Measurements from ENCODE around the gene TNMD. TPM values are rescaled to one million over a fixed set of nuclear protein-coding genes. Genes with fewer than 3 reads are reported as not detected.

The TNMD gene
- total RNA-seq, 1 donor from 2014 or later = not detected

DNA sequence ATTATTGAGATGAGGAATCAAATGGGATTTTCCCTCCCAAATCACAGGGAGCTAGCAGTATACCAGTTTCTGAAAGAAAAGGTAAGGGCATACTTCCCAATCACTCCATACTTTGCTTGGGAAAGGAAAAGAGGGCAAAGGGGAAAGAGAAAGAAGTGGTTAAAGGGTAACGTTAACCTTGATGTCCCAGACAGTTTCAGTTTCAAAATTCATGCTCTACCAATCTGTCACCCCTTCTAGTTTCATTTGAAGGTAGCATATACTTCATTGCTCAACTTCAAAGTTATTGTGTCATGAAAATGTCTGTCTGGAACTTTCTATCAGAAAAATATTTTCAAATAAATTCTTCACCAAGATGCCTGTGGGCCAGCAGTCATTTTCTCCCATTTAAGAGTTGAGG, 16.0 kb downstream of the TNMD start:
- H3K4me3 Mint-ChIP-seq (ENCODE audit: low read depth) = no peak overlapping the region

DNA sequence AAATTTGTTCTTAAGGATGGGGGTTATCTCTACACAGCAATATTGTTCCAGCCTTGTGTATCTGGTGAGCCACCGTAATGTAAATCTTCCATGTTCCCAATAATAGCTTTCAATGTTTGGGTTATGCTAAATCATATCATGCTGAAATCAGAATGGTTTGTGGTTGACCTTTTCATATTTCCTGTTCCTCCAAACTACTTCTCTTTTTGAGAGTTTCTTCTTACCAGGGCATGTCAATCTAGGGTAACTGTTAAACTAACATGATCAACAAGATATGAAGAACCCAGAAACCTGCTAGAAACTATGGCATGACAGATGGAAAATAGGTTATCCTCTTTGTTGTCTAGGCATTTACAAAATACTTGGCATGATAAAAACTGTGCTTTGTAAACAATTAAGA, 22.0 kb downstream of the TNMD start:
- peaks cover 18% of the 10 kb centered on the region for H3K9me3 Mint-ChIP-seq (ENCODE audit: low read depth)
- H3K4me1 Mint-ChIP-seq (ENCODE audit: low read depth) = peaks cover 2% of the 10 kb centered on the region
- H3K36me3 Mint-ChIP-seq (ENCODE audit: insufficient read depth) = no peaks in the 10 kb centered on the region
- no peak overlapping the region for H3K27ac Mint-ChIP-seq
- DNase-seq (ENCODE audit: low spot score, unreplicated experiment) = no peak
- no peak overlapping the region for H3K4me3 Mint-ChIP-seq (ENCODE audit: low read depth)
- TF ChIP-seq, protein P1, sequence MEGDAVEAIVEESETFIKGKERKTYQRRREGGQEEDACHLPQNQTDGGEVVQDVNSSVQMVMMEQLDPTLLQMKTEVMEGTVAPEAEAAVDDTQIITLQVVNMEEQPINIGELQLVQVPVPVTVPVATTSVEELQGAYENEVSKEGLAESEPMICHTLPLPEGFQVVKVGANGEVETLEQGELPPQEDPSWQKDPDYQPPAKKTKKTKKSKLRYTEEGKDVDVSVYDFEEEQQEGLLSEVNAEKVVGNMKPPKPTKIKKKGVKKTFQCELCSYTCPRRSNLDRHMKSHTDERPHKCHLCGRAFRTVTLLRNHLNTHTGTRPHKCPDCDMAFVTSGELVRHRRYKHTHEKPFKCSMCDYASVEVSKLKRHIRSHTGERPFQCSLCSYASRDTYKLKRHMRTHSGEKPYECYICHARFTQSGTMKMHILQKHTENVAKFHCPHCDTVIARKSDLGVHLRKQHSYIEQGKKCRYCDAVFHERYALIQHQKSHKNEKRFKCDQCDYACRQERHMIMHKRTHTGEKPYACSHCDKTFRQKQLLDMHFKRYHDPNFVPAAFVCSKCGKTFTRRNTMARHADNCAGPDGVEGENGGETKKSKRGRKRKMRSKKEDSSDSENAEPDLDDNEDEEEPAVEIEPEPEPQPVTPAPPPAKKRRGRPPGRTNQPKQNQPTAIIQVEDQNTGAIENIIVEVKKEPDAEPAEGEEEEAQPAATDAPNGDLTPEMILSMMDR (IDR thresholded peaks at IDR 0.05; ENCODE audit: unreplicated experiment) = no peak
- no peaks in the 10 kb centered on the region for H3K27me3 Mint-ChIP-seq

More for the DNA sequence above, 16.0 kb downstream of the TNMD start:
- Mint-ChIP-seq H3K27ac (no peak overlapping the region), H3K9me3 (ENCODE audit: low read depth) (peaks cover 7% of the 10 kb centered on the region), H3K27me3 (no peaks in the 10 kb centered on the region), H3K4me1 (ENCODE audit: low read depth) (no peaks in the 10 kb centered on the region), H3K36me3 (ENCODE audit: insufficient read depth) (no peaks in the 10 kb centered on the region)
- DNase-seq (ENCODE audit: low spot score, unreplicated experiment) = no peak
- TF ChIP-seq, protein P1 (IDR thresholded peaks at IDR 0.05; ENCODE audit: unreplicated experiment) = no peak

DNA sequence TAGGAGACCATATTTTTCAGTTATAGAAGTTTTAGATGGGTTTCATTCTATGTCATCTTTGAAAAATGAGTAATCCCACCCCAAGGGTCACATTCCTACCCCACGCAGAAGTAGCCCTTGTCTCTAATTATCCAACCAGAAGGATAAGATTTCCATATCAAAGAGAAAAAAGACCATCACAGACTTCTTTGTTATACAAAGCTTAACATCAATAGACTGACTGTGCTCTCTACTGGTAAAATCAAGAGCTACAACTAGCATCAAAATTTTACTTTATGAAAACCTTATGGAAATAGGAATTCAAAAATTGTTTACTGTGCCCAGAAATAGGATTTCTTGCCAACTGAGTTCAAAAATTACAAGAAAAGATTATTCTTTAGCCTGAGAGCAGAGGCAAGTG, 24.9 kb downstream of the TNMD start:
- TF ChIP-seq, protein P1 (IDR thresholded peaks at IDR 0.05; ENCODE audit: unreplicated experiment) = no peak
- DNase-seq (ENCODE audit: low spot score, unreplicated experiment) = no peak
- Mint-ChIP-seq H3K36me3 (ENCODE audit: insufficient read depth) (no peaks in the 10 kb centered on the region), H3K27ac (no peak overlapping the region), H3K9me3 (ENCODE audit: low read depth) (peaks cover 26% of the 10 kb centered on the region), H3K4me1 (ENCODE audit: low read depth) (peaks cover 3% of the 10 kb centered on the region), H3K4me3 (ENCODE audit: low read depth) (no peak overlapping the region), H3K27me3 (no peaks in the 10 kb centered on the region)

DNA sequence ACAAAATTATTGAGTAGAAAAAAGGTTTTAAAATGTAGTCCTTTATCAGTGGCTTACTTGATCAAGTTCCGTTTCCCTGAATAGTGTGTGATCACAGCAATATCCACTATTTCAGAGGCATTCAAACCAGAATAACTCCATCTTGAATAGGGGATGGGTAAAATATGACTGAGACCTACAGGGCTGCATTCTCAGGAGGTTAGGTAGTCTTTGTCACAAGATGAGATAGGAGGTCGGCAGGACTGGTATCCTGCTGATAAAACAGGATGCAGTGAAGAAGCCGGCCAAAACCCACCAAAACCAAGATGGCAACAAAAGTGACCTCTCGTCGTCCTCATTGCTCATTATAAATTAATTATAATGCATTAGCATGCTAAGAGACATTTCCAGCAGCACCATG, 27.2 kb downstream of the TNMD start:
- Mint-ChIP-seq H3K9me3 (ENCODE audit: low read depth) (peaks cover 24% of the 10 kb centered on the region), H3K27ac (no peak overlapping the region), H3K36me3 (ENCODE audit: insufficient read depth) (no peaks in the 10 kb centered on the region), H3K4me1 (ENCODE audit: low read depth) (peaks cover 5% of the 10 kb centered on the region), H3K27me3 (no peaks in the 10 kb centered on the region), H3K4me3 (ENCODE audit: low read depth) (no peak overlapping the region)
- TF ChIP-seq, protein P1 (IDR thresholded peaks at IDR 0.05; ENCODE audit: unreplicated experiment) = no peak
- no peak for DNase-seq (ENCODE audit: low spot score, unreplicated experiment)

DNA sequence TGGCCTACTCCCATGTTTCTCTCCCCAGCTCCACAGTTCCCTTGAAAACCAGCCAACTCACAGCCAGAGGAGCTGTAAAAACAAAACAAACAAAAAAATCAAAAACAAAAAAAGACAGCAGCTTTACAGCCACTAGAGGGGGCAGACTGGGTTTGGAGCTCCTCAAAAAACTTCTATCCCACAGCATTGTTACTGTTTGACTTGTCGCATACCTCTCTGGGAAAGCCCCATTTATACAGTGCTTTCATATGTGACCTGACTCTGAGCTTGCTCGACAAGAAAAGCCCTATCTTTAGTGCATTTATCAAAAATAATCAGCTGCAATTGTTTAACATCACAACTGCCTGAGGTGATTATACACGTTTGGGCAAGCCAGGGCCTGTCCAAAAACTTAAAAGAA, 30.3 kb downstream of the TNMD start:
- H3K4me3 Mint-ChIP-seq (ENCODE audit: low read depth) = no peak overlapping the region
- H3K4me1 Mint-ChIP-seq (ENCODE audit: low read depth) = peaks cover 3% of the 10 kb centered on the region
- TF ChIP-seq, protein P1 (IDR thresholded peaks at IDR 0.05; ENCODE audit: unreplicated experiment) = peak; percentile 62
- peak overlapping the region; percentile 88 for H3K27ac Mint-ChIP-seq
- DNase-seq (ENCODE audit: low spot score, unreplicated experiment) = no peak
- no peaks in the 10 kb centered on the region for H3K36me3 Mint-ChIP-seq (ENCODE audit: insufficient read depth)
- H3K9me3 Mint-ChIP-seq (ENCODE audit: low read depth) = peaks cover 29% of the 10 kb centered on the region
- H3K27me3 Mint-ChIP-seq = no peaks in the 10 kb centered on the region

All from progenitor cell of endocrine pancreas (in vitro differentiated cells).